ENCODE measurements around the gene JMJD8. TPM values are rescaled to one million over a fixed set of nuclear protein-coding genes. Genes with fewer than 3 reads are reported as not detected.

Gene JMJD8
- total and polyA plus RNA-seq, 5 donors, result 49.7 to 55.7 (median 53.7) TPM

DNA sequence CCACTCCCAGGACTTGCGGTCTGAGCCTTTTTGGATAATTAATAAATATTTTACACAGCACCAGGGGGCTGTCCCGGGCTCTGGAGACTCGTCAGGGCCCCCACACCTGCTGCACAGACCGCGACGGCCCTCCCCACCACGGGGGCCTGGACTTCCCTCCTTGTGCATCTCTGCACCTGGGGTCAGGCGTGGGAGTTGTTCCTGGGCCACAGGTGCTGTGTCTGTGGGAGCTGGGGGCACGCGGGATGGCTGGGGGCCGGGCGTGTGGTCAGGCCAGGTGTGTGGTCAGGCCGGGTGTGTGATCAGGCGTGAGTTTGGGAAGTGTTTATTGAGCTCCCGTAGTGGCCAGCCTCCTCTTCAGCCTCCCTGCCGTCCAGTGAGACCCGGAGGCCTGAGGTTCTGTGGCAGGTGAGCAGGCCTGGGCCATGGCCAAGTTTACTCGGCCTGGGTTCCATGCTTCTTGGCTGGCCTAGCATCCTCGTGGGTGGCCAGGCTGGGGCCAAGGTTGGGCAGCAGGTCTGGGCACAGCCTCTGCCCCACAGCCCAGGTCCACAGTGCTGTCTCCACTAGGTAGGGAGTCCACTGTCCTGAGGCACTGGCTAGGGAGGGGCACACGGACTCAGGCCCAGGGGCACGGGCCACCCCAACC, 5.8 kb downstream of the JMJD8 start:
- intact Hi-C loops (cut with DNase I), result no loop called here
- ATAC-seq, result no peak
- no peak overlapping the region for H3K27ac ChIP-seq (ENCODE audit: low read length)

DNA sequence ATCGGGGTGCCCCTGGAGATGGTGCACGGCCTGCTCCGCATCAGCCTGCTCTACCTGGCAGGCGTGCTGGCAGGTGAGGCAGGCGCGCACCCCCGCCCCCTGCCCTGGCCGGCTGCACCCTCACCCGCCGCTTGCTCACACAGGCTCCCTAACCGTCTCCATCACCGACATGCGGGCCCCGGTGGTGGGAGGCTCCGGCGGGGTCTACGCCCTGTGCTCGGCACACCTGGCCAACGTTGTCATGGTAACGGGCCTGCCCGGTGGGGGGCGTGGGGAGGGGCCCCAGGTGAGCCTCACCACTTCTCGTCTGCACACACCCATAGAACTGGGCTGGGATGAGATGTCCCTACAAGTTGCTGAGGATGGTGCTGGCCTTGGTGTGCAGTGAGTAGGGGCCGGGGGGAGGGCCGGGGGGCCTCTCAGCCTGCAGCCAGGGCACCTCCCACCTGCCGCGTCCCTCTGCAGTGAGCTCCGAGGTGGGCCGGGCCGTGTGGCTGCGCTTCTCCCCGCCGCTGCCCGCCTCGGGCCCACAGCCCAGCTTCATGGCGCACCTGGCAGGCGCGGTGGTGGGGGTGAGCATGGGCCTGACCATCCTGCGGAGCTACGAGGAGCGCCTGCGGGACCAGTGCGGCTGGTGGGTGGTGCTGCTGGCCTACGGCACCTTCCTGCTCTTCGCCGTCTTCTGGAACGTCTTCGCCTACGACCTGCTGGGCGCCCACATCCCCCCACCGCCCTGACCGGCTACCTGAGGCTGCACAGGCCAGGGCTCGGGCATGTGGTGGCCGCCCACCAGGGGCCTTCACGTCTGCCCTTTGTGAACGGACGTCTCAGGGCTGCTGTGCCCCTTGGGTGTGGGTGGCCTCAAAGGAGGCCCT, 6.6 kb downstream of the JMJD8 start:
- Histone ChIP-seq H3K9me3 (ENCODE audit: control insufficient read depth, low read length) (no peaks in the 10 kb centered on the region), H3K4me3 (ENCODE audit: low read length) (no peak overlapping the region), H3K27me3 (ENCODE audit: control insufficient read depth, insufficient read depth) (no peaks in the 10 kb centered on the region), H3K27ac (ENCODE audit: low read length) (no peak overlapping the region), H3K4me1 (ENCODE audit: control insufficient read depth, insufficient read depth, low read length) (peaks cover 7% of the 10 kb centered on the region)
- ATAC-seq, result no peak
- intact Hi-C loops (cut with DNase I), result no loop called here
- no peak for DNase-seq
- WGBS, result 56% methylated on average over 57 of the region's 57 CpGs

More for the DNA sequence above, 5.8 kb downstream of the JMJD8 start:
- no peaks in the 10 kb centered on the region for H3K27me3 ChIP-seq (ENCODE audit: control insufficient read depth, insufficient read depth)
- 80% methylated on average over 21 of the region's 21 CpGs for WGBS
- peaks cover 7% of the 10 kb centered on the region for H3K4me1 ChIP-seq (ENCODE audit: control insufficient read depth, insufficient read depth, low read length)
- no peak overlapping the region for H3K4me3 ChIP-seq (ENCODE audit: low read length)
- DNase-seq, result no peak
- no peaks in the 10 kb centered on the region for H3K9me3 ChIP-seq (ENCODE audit: control insufficient read depth, low read length)

DNA sequence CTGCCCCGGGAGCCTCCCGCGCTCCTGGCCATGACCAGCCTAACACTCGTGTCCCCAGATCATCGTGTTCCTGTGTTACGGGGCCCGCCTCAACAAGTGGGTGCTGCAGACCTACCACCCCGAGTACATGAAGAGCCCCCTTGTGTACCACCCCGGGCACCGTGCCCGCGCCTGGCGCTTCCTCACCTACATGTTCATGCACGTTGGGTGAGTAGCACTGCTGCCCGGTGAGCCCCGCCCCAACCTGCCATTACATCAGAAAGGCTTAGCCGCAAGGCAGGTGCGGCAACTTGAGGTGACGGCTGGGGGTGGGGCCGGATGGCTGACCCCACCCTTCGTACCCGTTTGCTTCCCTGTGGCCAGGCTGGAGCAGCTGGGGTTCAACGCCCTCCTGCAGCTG, 7.2 kb downstream of the JMJD8 start:
- 67% methylated on average over 23 of the region's 23 CpGs for WGBS
- H3K9me3 ChIP-seq (ENCODE audit: control insufficient read depth, low read length), result no peaks in the 10 kb centered on the region
- peaks cover 7% of the 10 kb centered on the region for H3K4me1 ChIP-seq (ENCODE audit: control insufficient read depth, insufficient read depth, low read length)
- ATAC-seq (no peak), DNase-seq (no peak)
- H3K27me3 ChIP-seq (ENCODE audit: control insufficient read depth, insufficient read depth), result no peaks in the 10 kb centered on the region
- intact Hi-C loops (cut with DNase I), result no loop called here
- no peak overlapping the region for H3K27ac ChIP-seq (ENCODE audit: low read length)
- H3K4me3 ChIP-seq (ENCODE audit: low read length), result no peak overlapping the region

DNA sequence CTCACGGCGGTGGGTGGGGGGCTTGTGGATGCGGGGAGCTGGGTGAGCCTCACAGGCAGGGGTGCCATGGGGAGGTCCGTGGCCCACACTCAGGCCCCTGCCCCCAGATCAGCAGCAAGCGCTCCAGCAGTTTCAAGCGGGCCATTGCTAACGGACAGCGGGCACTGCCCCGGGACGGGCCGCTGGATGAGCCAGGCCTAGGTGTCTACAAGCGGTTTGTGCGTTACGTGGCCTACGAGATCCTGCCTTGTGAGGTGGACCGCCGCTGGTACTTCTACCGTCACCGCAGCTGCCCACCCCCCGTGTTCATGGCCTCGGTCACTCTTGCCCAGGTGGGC, 7.6 kb downstream of the JMJD8 start:
- intact Hi-C loops (cut with DNase I), result no loop called here
- DNase-seq (no peak), ATAC-seq (no peak)
- WGBS, result 90% methylated on average over 21 of the region's 21 CpGs
- Histone ChIP-seq H3K27me3 (ENCODE audit: control insufficient read depth, insufficient read depth) (no peaks in the 10 kb centered on the region), H3K27ac (ENCODE audit: low read length) (no peak overlapping the region), H3K4me1 (ENCODE audit: control insufficient read depth, insufficient read depth, low read length) (peaks cover 5% of the 10 kb centered on the region), H3K9me3 (ENCODE audit: control insufficient read depth, low read length) (no peaks in the 10 kb centered on the region), H3K4me3 (ENCODE audit: low read length) (no peak overlapping the region)

DNA sequence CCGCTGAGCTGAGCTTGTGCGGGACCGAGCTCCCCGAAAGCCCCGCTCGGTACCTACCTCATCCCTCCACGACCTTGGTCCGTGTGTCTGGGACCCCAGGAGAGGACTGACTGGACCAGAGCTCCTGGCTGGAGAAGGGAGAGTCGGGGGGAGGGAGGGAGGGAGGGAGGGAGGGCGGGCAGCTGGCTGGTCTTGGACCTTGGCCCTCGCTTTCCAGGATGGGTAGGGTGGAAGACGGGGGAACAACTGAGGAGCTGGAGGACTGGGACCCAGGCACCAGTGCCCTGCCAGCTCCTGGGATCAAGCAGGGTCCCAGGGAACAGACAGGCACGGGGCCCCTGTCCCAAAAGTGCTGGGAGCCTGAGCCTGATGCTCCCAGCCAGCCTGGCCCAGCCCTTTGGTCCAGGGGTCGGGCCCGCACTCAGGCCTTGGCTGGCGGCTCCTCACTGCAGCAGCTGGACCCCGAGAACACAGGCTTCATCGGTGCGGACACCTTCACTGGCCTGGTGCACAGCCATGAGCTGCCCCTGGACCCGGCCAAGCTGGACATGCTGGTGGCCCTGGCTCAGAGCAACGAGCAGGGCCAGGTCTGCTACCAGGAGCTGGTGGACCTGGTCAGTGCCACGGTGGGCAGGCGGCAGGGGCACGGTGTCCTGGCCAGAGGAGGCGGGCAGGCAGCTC, 8.1 kb downstream of the JMJD8 start:
- H3K4me1 ChIP-seq (ENCODE audit: control insufficient read depth, insufficient read depth, low read length), result peaks cover under 1% of the 10 kb centered on the region
- peak overlapping the region; percentile 22 for H3K4me3 ChIP-seq (ENCODE audit: low read length)
- intact Hi-C loops (cut with DNase I), result no loop called here
- no peaks in the 10 kb centered on the region for H3K9me3 ChIP-seq (ENCODE audit: control insufficient read depth, low read length)
- no peak for ATAC-seq
- DNase-seq, result no peak
- no peaks in the 10 kb centered on the region for H3K27me3 ChIP-seq (ENCODE audit: control insufficient read depth, insufficient read depth)
- no peak overlapping the region for H3K27ac ChIP-seq (ENCODE audit: low read length)
- WGBS, result 42% methylated on average over 25 of the region's 25 CpGs

DNA sequence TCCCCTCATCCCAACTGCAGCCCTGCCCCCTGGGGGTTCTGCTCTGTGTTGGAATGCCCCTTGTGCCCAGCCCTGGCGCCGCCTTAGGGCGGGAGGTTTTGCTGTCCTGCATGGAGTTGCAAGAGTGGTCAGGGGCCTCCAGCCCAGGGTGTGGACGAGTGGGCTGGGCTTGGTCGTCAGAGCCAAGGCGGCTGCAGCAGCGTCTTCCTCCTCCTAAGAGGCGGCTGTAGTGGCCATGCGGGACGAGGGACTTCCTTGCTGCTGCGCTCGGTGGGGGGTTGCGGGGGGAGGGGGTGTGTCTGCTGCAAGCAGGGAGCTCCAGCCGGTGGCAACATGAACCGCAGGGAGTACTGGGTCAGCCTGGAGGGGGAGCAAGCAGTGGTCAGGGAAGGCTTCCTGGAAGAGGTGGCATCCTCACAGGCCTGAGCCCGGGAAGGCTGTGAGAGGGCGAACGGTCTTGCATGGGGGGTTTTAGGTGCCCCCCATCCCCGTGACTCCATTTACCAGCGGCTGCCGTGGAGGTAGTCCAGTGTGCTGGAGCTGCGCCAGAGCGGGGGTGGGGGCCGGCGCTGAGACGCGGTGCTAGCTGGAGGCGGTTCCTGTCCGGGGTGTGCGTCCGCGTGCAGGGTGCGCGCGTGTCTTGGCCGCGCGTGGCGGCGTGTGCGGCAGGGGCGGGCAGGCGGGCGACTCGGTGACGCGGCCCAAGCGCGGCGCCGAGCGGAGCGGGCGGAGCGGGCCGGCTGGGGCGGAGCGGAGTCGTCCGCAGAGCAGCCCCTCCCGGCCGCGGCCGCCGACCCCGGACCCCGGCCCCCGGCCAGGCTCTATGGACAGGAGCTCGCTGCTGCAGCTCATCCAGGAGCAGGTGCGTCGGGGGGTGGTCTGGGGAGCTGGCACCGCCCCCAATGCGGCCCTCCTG, 8.9 kb downstream of the JMJD8 start, which contains the start of gene RHBDL1:
RHBDL1 (plus strand) TSS at position 704 of the 916 bp plus-strand sequence; CDS start at position 824, 120 bp downstream.
- Histone ChIP-seq H3K4me1 (ENCODE audit: control insufficient read depth, insufficient read depth, low read length) (no peaks in the 10 kb centered on the region), H3K4me3 (ENCODE audit: low read length) (peak within 1 kb of the TSS; percentile 22), H3K9me3 (ENCODE audit: control insufficient read depth, low read length) (no peaks in the 10 kb centered on the region), H3K27me3 (ENCODE audit: control insufficient read depth, insufficient read depth) (no peaks in the 10 kb centered on the region), H3K27ac (ENCODE audit: low read length) (no peak within 1 kb of the TSS)
- intact Hi-C loops (cut with DNase I), result no loop called here
- DNase-seq, result peak in 1 of 3 donors; percentile 83
- no peak for ATAC-seq
- 2% methylated on average over 73 of the region's 73 CpGs for WGBS

DNA sequence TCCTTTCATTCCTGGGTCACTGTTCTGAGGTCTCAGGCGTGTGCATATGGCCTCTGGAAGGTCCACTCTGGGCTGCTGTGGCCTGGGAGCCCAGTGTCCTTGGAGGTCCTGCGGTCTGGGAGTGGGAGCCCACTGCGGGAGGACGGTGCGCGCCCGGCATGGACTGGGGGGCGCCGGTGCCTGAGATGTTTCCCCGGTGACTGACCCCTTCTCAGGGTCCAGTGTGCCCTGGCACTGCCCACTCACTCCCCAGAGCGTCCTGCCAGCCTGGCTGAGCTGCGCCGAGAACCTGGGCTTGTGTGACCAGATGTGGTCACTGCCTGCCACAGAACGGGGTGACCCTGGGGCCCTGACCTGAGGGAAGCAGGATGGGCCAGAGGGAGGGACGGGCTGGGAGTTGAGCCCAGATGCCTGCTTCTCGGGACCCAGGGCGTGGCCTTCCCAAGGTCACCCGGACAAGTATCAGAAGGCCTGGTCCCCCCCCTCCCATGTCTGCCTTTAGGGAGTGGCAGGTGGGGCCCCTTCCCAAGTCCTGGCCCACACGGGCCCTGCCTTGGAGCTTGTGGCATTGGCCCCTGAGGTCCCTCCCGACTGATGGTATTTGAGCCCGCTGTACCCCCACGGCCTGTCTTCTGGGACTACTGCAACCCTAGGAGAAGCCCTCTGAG, 9.8 kb downstream of the JMJD8 start:
- Histone ChIP-seq H3K4me3 (ENCODE audit: low read length) (no peak overlapping the region), H3K4me1 (ENCODE audit: control insufficient read depth, insufficient read depth, low read length) (no peaks in the 10 kb centered on the region), H3K27ac (ENCODE audit: low read length) (no peak overlapping the region), H3K9me3 (ENCODE audit: control insufficient read depth, low read length) (no peaks in the 10 kb centered on the region), H3K27me3 (ENCODE audit: control insufficient read depth, insufficient read depth) (no peaks in the 10 kb centered on the region)
- 71% methylated on average over 22 of the region's 22 CpGs for WGBS
- DNase-seq (no peak), ATAC-seq (no peak)
- intact Hi-C loops (cut with DNase I), result no loop called here

DNA sequence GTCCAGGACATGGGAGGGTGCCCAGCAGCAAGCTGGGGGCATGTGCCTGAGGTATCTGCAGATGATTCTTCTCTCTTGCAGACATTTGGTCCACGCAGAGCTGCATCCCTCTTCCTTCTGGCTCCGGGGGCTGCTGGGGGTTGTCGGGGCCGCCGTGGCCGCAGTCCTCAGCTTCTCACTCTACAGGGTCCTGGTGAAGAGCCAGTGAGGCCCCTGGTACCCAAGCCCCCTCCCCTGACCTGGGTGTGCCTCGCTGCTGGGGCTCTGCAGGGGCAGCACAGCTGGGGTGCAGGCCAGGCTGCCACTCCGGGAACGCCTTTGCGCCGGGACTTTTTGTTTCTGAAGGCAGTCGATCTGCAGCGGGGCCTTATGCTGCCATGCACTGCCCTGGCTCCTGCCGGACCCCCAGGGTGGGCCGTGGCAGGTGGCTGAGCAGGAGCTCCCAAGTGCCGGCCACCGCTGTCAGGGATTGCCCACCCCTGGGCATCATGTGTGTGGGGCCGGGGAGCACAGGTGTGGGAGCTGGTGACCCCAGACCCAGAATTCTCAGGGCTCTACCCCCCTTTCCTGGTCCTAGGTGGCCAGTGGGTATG, 10.6 kb downstream of the JMJD8 start:
- H3K9me3 ChIP-seq (ENCODE audit: control insufficient read depth, low read length), result no peaks in the 10 kb centered on the region
- H3K4me3 ChIP-seq (ENCODE audit: low read length), result no peak overlapping the region
- no peaks in the 10 kb centered on the region for H3K27me3 ChIP-seq (ENCODE audit: control insufficient read depth, insufficient read depth)
- ATAC-seq (no peak), DNase-seq (no peak)
- WGBS, result 90% methylated on average over 18 of the region's 18 CpGs
- intact Hi-C loops (cut with DNase I), result no loop called here
- peaks cover 3% of the 10 kb centered on the region for H3K4me1 ChIP-seq (ENCODE audit: control insufficient read depth, insufficient read depth, low read length)
- no peak overlapping the region for H3K27ac ChIP-seq (ENCODE audit: low read length)

DNA sequence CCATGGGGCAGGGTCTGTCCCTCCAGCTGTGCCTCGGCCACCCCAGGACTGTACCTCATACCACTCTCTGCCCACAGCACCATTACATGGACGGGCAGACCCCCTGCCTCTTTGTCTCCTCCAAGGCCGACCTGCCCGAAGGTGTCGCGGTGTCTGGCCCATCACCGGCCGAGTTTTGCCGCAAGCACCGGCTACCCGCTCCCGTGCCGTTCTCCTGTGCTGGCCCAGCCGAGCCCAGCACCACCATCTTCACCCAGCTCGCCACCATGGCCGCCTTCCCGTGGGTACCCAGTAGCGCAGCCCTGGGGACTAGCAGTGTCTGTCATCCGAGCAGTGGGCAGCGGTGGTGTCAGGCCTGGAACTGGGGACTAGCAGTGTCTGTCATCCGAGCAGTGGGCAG, 11.3 kb downstream of the JMJD8 start:
- Histone ChIP-seq H3K4me3 (ENCODE audit: low read length) (no peak overlapping the region), H3K4me1 (ENCODE audit: control insufficient read depth, insufficient read depth, low read length) (peaks cover 3% of the 10 kb centered on the region), H3K9me3 (ENCODE audit: control insufficient read depth, low read length) (no peaks in the 10 kb centered on the region), H3K27ac (ENCODE audit: low read length) (no peak overlapping the region), H3K27me3 (ENCODE audit: control insufficient read depth, insufficient read depth) (no peaks in the 10 kb centered on the region)
- DNase-seq (no peak), ATAC-seq (no peak)
- 94% methylated on average over 21 of the region's 21 CpGs for WGBS
- intact Hi-C loops (cut with DNase I), result no loop called here

DNA sequence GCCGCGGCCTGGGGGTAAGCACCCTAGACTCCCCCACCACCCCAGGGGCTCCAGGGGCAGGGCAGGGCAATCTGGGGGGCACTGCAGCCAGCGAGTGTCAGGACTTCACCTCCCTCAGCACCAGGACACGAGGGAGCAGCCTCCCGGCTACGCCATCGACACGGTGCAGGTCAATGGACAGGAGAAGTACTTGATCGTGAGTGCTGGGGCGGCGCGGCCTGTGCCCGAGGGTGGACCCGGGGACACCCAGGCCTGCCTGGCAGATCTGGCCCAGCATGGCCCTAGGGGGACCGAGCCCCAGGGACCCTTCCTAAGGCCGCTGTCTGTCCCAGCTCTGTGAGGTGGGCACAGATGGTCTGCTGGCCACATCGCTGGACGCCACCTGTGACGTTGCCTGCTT, 11.8 kb downstream of the JMJD8 start:
- ATAC-seq (no peak), DNase-seq (no peak)
- intact Hi-C loops (cut with DNase I), result no loop called here
- no peaks in the 10 kb centered on the region for H3K9me3 ChIP-seq (ENCODE audit: control insufficient read depth, low read length)
- H3K4me1 ChIP-seq (ENCODE audit: control insufficient read depth, insufficient read depth, low read length), result peaks cover 3% of the 10 kb centered on the region
- WGBS, result 92% methylated on average over 19 of the region's 19 CpGs
- H3K27me3 ChIP-seq (ENCODE audit: control insufficient read depth, insufficient read depth), result no peaks in the 10 kb centered on the region
- no peak overlapping the region for H3K27ac ChIP-seq (ENCODE audit: low read length)
- H3K4me3 ChIP-seq (ENCODE audit: low read length), result no peak overlapping the region
